NT2/D1 (cell line): ENCODE data around the gene RGS12.

ENCODE experiments used
- DNase-seq: peaks from one replicate; pipeline ENCODE4 v3.0.0-alpha.2; 2011; ENCODE audit warnings: low read depth, low spot score
- H3K27me3 ChIP-seq: 2 replicates; pipeline ENCODE4 v1.6.0; 2011; ENCODE audit warnings: mild to moderate bottlenecking; ENCODE audit not compliant: insufficient read length, insufficient read depth
- H3K36me3 ChIP-seq: 2 replicates; pipeline ENCODE4 v1.6.1; 2011; ENCODE audit warnings: mild to moderate bottlenecking, low read length, mixed read lengths; ENCODE audit not compliant: insufficient read depth, insufficient read length
- H3K4me1 ChIP-seq: 2 replicates; pipeline ENCODE4 v1.5.1; 2011; ENCODE audit not compliant: insufficient read depth, insufficient read length
- H3K4me3 ChIP-seq: 2 replicates; pipeline ENCODE4 v1.5.1; 2011; ENCODE audit warnings: low read depth; ENCODE audit not compliant: insufficient read length
- H3K9ac ChIP-seq: 2 replicates; pipeline ENCODE4 v1.6.0; 2011; ENCODE audit warnings: low read depth; ENCODE audit not compliant: insufficient read length
- H3K9me3 ChIP-seq: 2 replicates; pipeline ENCODE4 v1.5.1; 2011; ENCODE audit warnings: mild to moderate bottlenecking, low read length; ENCODE audit not compliant: insufficient read depth
- SUZ12 ChIP-seq: IDR thresholded peaks from 2 replicates; pipeline ENCODE4 v1.6.1; 2011; ENCODE audit not compliant: insufficient read length, insufficient read depth; ENCODE audit errors: extremely low read depth
- YY1 ChIP-seq: IDR thresholded peaks from 2 replicates; pipeline ENCODE4 v1.6.1; 2011; ENCODE audit not compliant: insufficient read length, insufficient read depth
- ZNF274 ChIP-seq: IDR thresholded peaks from 2 replicates; pipeline ENCODE4 v1.6.1; 2011; ENCODE audit warnings: mild to moderate bottlenecking, low read depth, low read length

RGS12 gene

GRCh38 chr4:3330707-3331106 is 37.9 kb downstream of the RGS12 start:
- no peaks in the 10 kb centered on the region for H3K4me1 ChIP-seq
- TF ChIP-seq SUZ12, result no peak
- TF ChIP-seq ZNF274, result no peak
- no peak for TF ChIP-seq YY1
- DNase-seq, result no peak

GRCh38 chr4:3331511-3332394 is 38.9 kb downstream of the RGS12 start:
- no peak overlapping the region for H3K4me3 ChIP-seq
- TF ChIP-seq SUZ12 (no peak), ZNF274 (no peak), YY1 (no peak)
- no peak overlapping the region for H3K9ac ChIP-seq
- DNase-seq, result no peak
- H3K36me3 ChIP-seq, result peaks cover 3% of the 10 kb centered on the region
- H3K4me1 ChIP-seq, result no peaks in the 10 kb centered on the region
- H3K9me3 ChIP-seq, result no peaks in the 10 kb centered on the region
- H3K27me3 ChIP-seq, result no peaks in the 10 kb centered on the region

More at GRCh38 chr4:3330707-3331106, 37.9 kb downstream of the RGS12 start:
- Histone ChIP-seq H3K27me3 (no peaks in the 10 kb centered on the region), H3K9me3 (no peaks in the 10 kb centered on the region), H3K9ac (no peak overlapping the region), H3K4me3 (no peak overlapping the region), H3K36me3 (no peaks in the 10 kb centered on the region)

GRCh38 chr4:3332498-3332897 is 39.7 kb downstream of the RGS12 start:
- H3K27me3 ChIP-seq, result no peaks in the 10 kb centered on the region
- TF ChIP-seq ZNF274 (no peak), YY1 (no peak), SUZ12 (no peak)
- peaks cover 7% of the 10 kb centered on the region for H3K36me3 ChIP-seq
- no peak for DNase-seq
- no peak overlapping the region for H3K4me3 ChIP-seq
- no peaks in the 10 kb centered on the region for H3K4me1 ChIP-seq
- no peak overlapping the region for H3K9ac ChIP-seq
- H3K9me3 ChIP-seq, result no peaks in the 10 kb centered on the region

DNA sequence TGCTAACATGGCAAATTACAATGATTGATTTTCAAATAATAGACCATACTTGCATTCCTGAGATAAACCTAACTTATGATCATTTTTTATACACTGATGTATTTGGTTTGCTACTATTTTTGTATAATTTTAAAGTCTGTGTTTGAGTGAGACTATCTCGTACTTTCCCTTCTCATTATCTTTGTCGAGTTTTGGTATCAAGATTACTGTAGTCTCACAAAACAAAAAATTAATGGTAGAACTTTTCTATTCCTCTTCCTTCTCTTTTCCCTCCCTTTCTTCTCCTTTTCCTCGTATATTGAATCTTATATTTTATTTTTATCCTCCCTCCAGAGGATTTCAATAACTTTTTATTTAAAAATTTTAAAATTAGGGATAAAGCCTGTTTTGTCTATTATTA is 41.5 kb downstream of the RGS12 start:
- no peak overlapping the region for H3K9ac ChIP-seq
- H3K9me3 ChIP-seq, result no peaks in the 10 kb centered on the region
- no peaks in the 10 kb centered on the region for H3K27me3 ChIP-seq
- no peak overlapping the region for H3K4me3 ChIP-seq
- no peak for DNase-seq
- H3K36me3 ChIP-seq, result peaks cover 7% of the 10 kb centered on the region
- H3K4me1 ChIP-seq, result no peaks in the 10 kb centered on the region
- TF ChIP-seq ZNF274, result no peak
- no peak for TF ChIP-seq YY1
- no peak for TF ChIP-seq SUZ12

DNA sequence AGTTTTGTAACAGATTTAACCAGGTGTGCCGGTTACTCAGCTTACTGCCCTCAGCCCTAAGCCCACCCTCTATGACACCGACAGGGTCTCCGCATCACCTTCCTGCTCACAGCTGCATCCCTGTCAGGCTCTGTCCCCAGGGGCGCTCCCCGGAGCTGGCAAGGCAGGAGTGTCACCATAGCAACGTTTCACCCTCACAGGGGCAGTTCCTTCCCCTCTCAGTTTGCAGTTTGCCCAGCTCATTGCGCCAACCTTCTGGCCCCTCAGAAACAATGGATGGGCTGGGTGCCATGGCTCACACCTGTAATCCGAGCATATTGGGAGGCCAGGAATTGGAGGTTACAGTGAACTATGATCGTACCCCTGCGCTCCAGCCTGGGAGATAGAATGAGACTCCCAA is 42.6 kb downstream of the RGS12 start:
- no peak for DNase-seq
- no peak overlapping the region for H3K4me3 ChIP-seq
- no peaks in the 10 kb centered on the region for H3K4me1 ChIP-seq
- no peak for TF ChIP-seq YY1
- TF ChIP-seq ZNF274, result no peak
- no peak for TF ChIP-seq SUZ12
- H3K9me3 ChIP-seq, result no peaks in the 10 kb centered on the region
- H3K36me3 ChIP-seq, result peaks cover 7% of the 10 kb centered on the region
- no peaks in the 10 kb centered on the region for H3K27me3 ChIP-seq
- H3K9ac ChIP-seq, result no peak overlapping the region

DNA sequence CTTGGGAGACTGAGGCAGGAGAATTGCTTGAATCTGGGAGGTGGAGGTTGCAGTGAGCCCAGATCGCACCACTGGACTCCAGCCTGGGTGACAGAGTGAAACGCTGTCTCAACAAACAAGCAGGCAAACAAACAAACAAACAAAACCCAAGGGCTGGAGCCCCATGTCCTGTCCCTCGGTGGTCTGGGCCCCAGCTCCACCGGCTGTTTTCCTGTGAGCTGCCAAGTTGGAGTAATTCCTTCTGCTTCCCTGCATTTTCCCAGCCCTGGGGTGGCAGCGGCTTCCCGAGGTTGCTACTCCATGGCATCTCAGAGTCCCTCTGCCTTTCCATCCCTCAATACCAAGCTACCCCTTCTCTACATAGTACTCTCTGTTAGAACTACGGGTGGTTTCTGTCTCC is 43.2 kb downstream of the RGS12 start:
- Histone ChIP-seq H3K36me3 (peaks cover 7% of the 10 kb centered on the region), H3K4me3 (no peak overlapping the region), H3K9me3 (no peaks in the 10 kb centered on the region), H3K9ac (no peak overlapping the region), H3K4me1 (no peaks in the 10 kb centered on the region), H3K27me3 (no peaks in the 10 kb centered on the region)
- no peak for DNase-seq
- TF ChIP-seq YY1 (no peak), SUZ12 (no peak), ZNF274 (no peak)

GRCh38 chr4:3336382-3337356 is 43.8 kb downstream of the RGS12 start:
- no peaks in the 10 kb centered on the region for H3K9me3 ChIP-seq
- H3K9ac ChIP-seq, result no peak overlapping the region
- TF ChIP-seq SUZ12, result no peak
- no peak for TF ChIP-seq ZNF274
- TF ChIP-seq YY1, result no peak
- no peak overlapping the region for H3K4me3 ChIP-seq
- no peaks in the 10 kb centered on the region for H3K4me1 ChIP-seq
- H3K27me3 ChIP-seq, result no peaks in the 10 kb centered on the region
- DNase-seq, result no peak
- H3K36me3 ChIP-seq, result peaks cover 7% of the 10 kb centered on the region
